Body of pancreas (tissue), 4 donors: ENCODE measurements around the gene PAX2. TPM values are rescaled to one million over a fixed set of nuclear protein-coding genes. Genes with fewer than 3 reads are reported as not detected.

Experiments used
- ATAC-seq: fragments of 150-250 bp; one replicate; pipeline ENCODE4 v1.9.1; 2016
- DNase-seq, 4 donors: peaks; one replicate each; pipeline ENCODE4 v3.0.0-alpha.2; 2019
- H3K27ac ChIP-seq, 4 donors: fragments of 200-600 bp; sonication (generic); 1 replicate in 3 of 4; 2 replicates in 1 of 4; pipeline versions ENCODE4 v1.5.1 to v1.6.1; 2016 to 2019; ENCODE audit warnings: mild to moderate bottlenecking in 1 of 4, mixed read lengths in 1 of 4, moderate library complexity in 1 of 4
- H3K27me3 ChIP-seq, 2 donors: fragments of 200-600 bp; sonication (generic); one replicate each; pipeline ENCODE4 v1.6.0; 2016; ENCODE audit warnings: mild to moderate bottlenecking in 1 of 2
- H3K36me3 ChIP-seq, 2 donors: fragments of 200-600 bp; sonication (generic); replicated peaks in 1 of 2; 2 replicates each; pipeline ENCODE4 v1.5.1; 2016; ENCODE audit warnings: low read depth in 2 of 2; ENCODE audit not compliant: insufficient read depth in 1 of 2
- H3K4me1 ChIP-seq: fragments of 200-600 bp; sonication (generic); one replicate; pipeline ENCODE4 v1.6.0; 2016
- H3K4me3 ChIP-seq, 2 donors: fragments of 200-600 bp; sonication (generic); 1 replicate in 1 of 2; 2 replicates in 1 of 2; pipeline ENCODE4 v1.5.1; 2016 to 2019
- H3K9me3 ChIP-seq, 3 donors: fragments of 200-600 bp; sonication (generic); 1 replicate in 2 of 3; 2 replicates in 1 of 3; pipeline ENCODE4 v1.5.1; 2016
- POLR2A ChIP-seq, 3 donors: fragments of 450-650 bp; IDR thresholded peaks; one replicate each; pipeline ENCODE4 v1.6.1; 2016; ENCODE audit warnings: antibody characterized with exemption in 3 of 3, mild to moderate bottlenecking in 2 of 3
- WGBS, 2 donors: methylation state at CpG; one replicate each; pipeline ENCODE4 v1.1.5; 2017; 5-methylcytosine and 5-hydroxymethylcytosine counted together
- intact Hi-C: fragments of 100-400 bp; cut with DNase I; formaldehyde crosslinking; loops from one replicate; pipeline ENCODE4 v1.15.1; 2023
- total RNA-seq, 2 donors: library from RNA; depleted of rRNA; stranded (reverse); fragments of >200 nt; gene quantifications; one replicate each; pipeline ENCODE4 v1.1.0, GENCODE V29; 2016
- TF ChIP-seq, protein P1 (sequence below), 7 experiments: fragments of 450-650 bp in 4 of 7; fragments of 200-600 bp in 3 of 7; sonication (generic) in 3 of 7; IDR thresholded peaks; one replicate each; pipeline ENCODE4 v1.5.1; 2016 to 2019; ENCODE audit warnings: antibody characterized with exemption in 7 of 7

PAX2 gene
- total RNA-seq, 2 donors from 2014 or later, result under 0.01 TPM; not detected in 1

DNA sequence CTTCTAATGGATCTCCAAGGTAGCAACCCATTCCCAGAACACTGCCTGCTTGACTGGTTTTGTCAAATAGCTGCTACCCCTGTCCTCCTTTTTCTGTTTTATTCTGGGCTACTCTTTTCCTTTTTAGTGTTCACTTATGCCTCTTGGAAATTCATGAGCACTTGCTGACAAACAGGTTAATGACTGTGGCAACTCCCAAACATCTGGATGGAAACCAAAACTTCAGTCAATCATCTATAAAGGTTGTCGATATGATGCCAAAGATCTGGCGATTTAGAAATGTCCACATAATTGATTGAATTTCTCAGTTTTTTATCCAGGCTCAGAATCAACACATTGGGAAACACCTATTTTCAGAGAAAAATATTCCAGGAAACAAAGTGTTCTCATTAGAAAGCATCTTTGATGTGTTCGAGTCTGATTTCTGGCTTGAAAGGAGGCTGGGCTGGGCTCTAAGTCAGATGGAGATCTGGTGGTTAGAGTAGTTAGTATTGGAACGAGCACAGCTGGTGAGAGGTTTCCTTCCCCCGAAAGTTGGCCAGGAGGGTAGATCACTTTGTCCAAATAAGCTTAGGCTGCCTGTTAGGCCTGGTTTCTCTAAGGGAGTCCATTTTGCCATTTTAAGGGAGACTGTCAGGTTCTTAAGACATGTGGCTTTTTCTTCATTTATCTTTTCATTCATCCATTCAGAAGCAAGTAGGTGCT is 17.8 kb downstream of the PAX2 start:
- 43 to 50% methylated on average over 5 of the region's 5 CpGs for WGBS, 2 donors
- ATAC-seq, result no peak
- H3K27me3 ChIP-seq, result no peaks in the 10 kb centered on the region
- intact Hi-C loops, result no loop called here
- no peaks in the 10 kb centered on the region for H3K36me3 ChIP-seq
- H3K4me1 ChIP-seq, result peaks cover 3% of the 10 kb centered on the region
- TF ChIP-seq, protein P1, sequence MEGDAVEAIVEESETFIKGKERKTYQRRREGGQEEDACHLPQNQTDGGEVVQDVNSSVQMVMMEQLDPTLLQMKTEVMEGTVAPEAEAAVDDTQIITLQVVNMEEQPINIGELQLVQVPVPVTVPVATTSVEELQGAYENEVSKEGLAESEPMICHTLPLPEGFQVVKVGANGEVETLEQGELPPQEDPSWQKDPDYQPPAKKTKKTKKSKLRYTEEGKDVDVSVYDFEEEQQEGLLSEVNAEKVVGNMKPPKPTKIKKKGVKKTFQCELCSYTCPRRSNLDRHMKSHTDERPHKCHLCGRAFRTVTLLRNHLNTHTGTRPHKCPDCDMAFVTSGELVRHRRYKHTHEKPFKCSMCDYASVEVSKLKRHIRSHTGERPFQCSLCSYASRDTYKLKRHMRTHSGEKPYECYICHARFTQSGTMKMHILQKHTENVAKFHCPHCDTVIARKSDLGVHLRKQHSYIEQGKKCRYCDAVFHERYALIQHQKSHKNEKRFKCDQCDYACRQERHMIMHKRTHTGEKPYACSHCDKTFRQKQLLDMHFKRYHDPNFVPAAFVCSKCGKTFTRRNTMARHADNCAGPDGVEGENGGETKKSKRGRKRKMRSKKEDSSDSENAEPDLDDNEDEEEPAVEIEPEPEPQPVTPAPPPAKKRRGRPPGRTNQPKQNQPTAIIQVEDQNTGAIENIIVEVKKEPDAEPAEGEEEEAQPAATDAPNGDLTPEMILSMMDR (IDR thresholded peaks at IDR 0.05), result no peak
- no peak for TF ChIP-seq POLR2A (IDR thresholded peaks at IDR 0.05)
- H3K27ac ChIP-seq, result no peak overlapping the region
- H3K4me3 ChIP-seq, result no peak overlapping the region
- no peaks in the 10 kb centered on the region for H3K9me3 ChIP-seq
- DNase-seq, result no peak

DNA sequence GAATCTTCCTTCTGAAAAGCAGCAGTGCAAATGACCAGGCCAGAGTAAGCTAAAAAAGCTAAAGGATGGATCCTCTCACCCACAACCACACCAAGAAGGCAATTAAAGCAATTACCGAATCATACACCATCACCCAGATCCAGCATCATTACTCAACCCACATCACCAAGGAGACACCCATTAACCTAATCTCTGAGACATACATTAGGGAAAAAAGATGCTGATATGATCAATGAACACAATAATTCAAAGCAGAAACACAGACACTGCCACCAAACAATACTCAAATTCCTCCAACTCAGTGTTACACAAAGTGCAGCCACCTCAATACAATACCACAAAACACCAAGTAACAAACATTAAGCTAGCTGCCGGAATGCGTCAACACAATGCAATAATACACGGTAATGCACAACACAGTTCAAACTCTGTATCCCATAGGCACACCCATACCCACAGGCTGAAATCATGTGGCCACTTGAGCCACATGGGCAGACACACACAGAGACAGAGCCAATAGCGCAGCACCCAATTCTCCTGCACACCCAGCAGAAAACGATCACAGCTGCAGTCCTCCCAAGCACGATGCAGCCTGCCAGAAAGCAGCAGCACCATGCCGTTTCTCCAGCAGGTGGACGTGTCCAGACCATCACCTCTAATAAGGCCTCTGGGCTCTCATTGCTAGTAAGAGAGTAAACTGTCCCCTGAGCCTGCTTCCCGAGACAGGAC is 21.5 kb downstream of the PAX2 start:
- Histone ChIP-seq H3K36me3 (no peaks in the 10 kb centered on the region), H3K4me3 (no peak overlapping the region), H3K27ac (no peak overlapping the region), H3K27me3 (no peaks in the 10 kb centered on the region), H3K9me3 (no peaks in the 10 kb centered on the region), H3K4me1 (peaks cover 3% of the 10 kb centered on the region)
- DNase-seq (peak in 2 of 4 donors; percentile 26 to 45), ATAC-seq (peak; percentile 52)
- intact Hi-C loops, result no loop called here
- no peak for TF ChIP-seq POLR2A (IDR thresholded peaks at IDR 0.05)
- TF ChIP-seq, protein P1 (IDR thresholded peaks at IDR 0.05), result peak in 3 of 7 experiments; percentile 16 to 23 (median 19)
- 42 to 45% methylated on average over 9 to 10 of the region's 10 CpGs for WGBS, 2 donors

DNA sequence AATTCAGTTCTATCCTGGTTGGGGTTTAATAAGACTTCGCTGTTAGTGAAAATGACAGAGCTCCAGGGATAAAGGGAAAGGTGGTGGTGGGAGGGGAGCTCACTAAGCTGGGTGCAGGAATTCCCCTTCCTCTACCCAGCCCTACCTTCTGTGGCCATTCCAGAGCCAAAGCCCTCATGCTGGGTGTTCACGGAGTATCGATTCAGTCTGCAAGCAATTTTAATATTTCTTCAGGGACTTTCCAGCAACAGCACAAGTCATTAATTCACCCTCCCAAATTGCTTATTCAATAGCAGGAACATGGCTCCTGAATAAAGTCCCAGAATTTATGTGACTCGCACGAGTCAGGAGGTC is 22.0 kb downstream of the PAX2 start:
- H3K36me3 ChIP-seq, result no peaks in the 10 kb centered on the region
- WGBS, 2 donors, result 44 to 59% methylated on average over 5 of the region's 5 CpGs
- H3K27ac ChIP-seq, result no peak overlapping the region
- no peaks in the 10 kb centered on the region for H3K27me3 ChIP-seq
- intact Hi-C loops, result no loop called here
- H3K9me3 ChIP-seq, result no peaks in the 10 kb centered on the region
- ATAC-seq (peak; percentile 64), DNase-seq (no peak)
- no peak overlapping the region for H3K4me3 ChIP-seq
- H3K4me1 ChIP-seq, result peaks cover 3% of the 10 kb centered on the region
- TF ChIP-seq, protein P1 (IDR thresholded peaks at IDR 0.05), result no peak
- TF ChIP-seq POLR2A (IDR thresholded peaks at IDR 0.05), result no peak

DNA sequence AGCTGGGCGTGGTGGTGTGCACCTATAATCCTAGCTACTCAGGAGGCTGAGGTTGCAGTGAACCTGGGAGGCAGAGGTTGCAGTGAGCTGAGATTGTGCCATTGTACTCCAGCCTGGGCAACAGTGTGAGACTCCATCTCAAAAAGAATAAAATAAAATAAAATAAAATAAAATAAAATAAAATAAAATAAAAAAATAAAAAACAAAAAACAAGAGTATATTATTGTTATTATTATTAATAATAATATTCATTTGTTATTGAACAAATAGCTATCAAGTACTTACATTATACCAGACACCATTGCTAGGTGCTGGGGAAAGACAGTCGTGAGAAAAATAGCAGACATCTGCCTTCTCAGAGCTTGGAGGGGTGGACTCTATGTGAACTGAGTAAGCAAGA is 24.1 kb downstream of the PAX2 start:
- H3K4me3 ChIP-seq, result no peak overlapping the region
- TF ChIP-seq POLR2A (IDR thresholded peaks at IDR 0.05), result no peak
- TF ChIP-seq, protein P1 (IDR thresholded peaks at IDR 0.05), result no peak
- H3K9me3 ChIP-seq, result no peaks in the 10 kb centered on the region
- 87 to 90% methylated on average over 2 of the region's 2 CpGs for WGBS, 2 donors
- no peak for DNase-seq
- H3K27me3 ChIP-seq, result no peaks in the 10 kb centered on the region
- H3K4me1 ChIP-seq, result peaks cover 3% of the 10 kb centered on the region
- no peak overlapping the region for H3K27ac ChIP-seq
- ATAC-seq, result no peak
- H3K36me3 ChIP-seq, result no peaks in the 10 kb centered on the region
- intact Hi-C loops, result no loop called here
